GM15510 (cell line): Measurements from ENCODE around the gene PRCP.

Experiments used
- POLR2A ChIP-seq: IDR thresholded peaks from 3 replicates; pipeline ENCODE4 v1.6.1; 2011; ENCODE audit warnings: borderline replicate concordance; ENCODE audit not compliant: insufficient read length; ENCODE audit errors: extremely low read depth

Gene PRCP

GRCh38 chr11:82890936-82891335 lies 9.3 kb downstream of the PRCP start:
- no peak for TF ChIP-seq POLR2A

GRCh38 chr11:82890002-82890341 lies 10.3 kb downstream of the PRCP start:
- TF ChIP-seq POLR2A = no peak

- no peak for TF ChIP-seq POLR2A
Observed at GRCh38 chr11:82889133-82890001, 10.9 kb downstream of the PRCP start.

DNA sequence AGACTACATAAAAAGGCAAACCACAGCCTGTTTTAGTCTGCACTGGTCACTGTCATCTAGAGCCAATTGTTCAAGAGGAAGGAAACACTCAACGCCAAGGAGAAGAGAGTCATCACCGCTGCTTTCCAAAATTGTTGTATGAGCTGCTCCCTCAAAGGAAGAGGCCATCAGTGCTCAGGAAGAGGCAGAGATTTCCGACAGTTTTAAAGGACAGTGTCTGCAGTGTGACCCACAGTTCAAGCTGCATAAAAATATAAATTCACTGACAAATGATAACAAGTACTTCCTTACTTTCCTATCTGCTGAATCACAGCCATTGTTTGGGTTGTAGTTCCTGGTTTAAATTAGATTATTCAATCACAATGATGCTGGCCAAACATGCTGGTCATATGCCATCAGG lies 16.4 kb downstream of the PRCP start:
- no peak for TF ChIP-seq POLR2A

DNA sequence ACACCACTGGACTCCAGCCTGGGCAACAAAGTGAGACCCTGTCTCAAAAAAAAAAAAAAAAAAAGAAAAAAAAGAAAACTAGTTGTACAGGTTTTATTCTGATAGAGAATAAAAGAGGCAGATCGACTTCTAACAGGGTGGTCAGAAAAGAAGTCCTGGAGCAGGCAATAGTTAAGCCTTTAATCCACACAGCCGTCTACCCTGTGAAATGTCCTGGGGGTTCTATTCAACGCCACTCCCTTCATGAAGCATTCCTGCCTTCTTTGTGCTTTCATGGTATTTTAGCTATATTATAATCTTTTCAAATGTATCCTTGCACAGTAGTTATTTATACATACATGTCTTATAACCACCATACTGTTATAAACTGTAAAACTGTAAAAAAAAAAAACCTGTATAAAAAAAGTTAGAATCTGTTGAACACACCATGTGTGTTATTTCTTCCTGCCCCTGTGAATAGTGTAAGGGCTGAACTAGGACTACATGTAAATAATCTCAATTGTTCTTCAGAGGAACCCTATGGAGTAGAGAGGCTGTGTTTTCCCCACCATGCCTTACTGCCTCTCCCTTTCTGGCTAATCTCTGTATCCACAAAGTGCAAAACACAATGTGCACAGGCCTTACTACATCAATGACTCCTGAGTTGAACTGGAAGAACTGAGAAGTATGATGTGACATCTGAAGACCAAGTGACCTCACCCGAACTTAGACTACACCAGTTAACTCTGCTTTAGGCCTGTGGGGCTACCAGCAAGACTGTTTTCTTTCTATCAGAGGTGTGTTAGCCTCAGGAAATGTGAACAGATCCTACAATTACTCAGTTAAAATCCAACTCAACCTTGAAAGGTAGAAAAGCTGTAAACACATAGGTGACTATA lies 25.3 kb downstream of the PRCP start:
- no peak for TF ChIP-seq POLR2A

GRCh38 chr11:82873919-82874333 lies 26.3 kb downstream of the PRCP start:
- no peak for TF ChIP-seq POLR2A

DNA sequence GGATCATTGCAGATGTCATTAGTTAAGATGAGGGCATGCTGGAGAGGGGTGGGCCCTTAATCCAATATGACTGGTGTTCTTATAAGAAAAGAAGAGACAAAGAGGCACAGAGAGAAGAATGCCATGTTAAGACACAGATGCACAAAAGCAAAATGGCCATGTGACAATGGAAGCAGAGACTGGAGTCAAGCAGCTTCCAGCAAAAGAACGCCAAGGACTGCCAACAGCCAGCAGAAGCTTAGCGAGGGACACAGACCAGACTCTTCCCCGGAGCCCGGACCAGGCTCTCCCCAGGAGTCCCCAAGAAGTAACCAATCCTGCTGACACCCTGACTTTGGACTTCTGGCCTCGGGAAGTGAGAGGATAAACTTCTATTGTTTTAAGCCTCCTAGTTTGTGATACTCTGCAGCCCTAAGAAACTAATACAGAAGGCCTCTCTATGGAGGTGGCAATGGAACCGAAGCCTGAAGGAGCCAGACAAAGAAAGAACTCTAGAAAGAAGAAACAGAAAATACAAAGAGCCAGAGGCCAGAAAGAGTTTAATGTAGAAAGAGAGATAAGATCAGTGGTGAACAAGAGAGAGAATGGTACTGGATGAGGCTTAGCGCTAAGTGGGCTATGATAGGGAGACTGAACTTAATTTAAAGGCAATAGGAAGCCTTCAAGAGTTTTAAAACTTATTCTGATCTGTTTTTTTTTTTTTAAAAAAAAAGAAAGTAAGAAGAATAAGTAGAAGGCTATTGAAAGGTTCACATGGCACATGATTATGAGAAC lies 27.7 kb downstream of the PRCP start:
- TF ChIP-seq POLR2A = no peak

DNA sequence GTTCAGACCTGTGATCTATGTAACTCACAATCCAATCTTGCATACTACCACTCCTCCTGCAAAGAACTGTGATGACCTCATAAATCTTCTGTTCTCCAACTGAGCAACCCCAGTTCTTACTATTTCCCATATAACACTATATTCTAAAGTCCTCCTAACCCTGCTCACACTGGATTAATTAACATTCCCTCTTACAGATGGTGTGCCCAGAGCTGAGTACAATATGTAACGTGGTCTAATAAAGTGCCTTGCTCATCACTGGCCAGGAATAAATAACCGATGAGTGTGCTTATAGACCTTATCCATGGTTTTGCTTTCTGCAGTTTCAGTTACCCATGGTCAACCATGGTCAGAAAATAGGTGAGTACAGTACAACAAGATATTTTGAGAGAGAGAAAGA lies 28.6 kb downstream of the PRCP start:
- no peak for TF ChIP-seq POLR2A

DNA sequence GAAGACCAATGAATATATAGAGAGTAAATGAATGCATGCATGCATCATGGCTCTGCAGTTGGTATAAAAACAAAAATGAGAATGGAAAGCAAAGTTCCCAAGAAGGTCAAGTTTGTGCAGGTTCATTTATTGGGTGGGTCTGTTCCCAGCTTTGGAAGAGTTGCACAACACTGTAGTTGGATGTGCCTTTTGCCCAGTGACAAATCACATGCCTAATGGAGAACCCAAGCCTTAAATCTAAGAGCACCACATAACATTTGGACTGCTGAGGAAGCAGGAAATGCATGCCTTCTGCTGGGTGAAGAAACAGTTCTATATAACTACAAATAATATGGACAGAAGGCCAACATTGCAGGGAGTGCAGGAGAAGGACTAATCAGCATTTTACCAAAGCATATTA lies 30.6 kb downstream of the PRCP start:
- TF ChIP-seq POLR2A = no peak

GRCh38 chr11:82867495-82868082 lies 32.6 kb downstream of the PRCP start:
- no peak for TF ChIP-seq POLR2A

DNA sequence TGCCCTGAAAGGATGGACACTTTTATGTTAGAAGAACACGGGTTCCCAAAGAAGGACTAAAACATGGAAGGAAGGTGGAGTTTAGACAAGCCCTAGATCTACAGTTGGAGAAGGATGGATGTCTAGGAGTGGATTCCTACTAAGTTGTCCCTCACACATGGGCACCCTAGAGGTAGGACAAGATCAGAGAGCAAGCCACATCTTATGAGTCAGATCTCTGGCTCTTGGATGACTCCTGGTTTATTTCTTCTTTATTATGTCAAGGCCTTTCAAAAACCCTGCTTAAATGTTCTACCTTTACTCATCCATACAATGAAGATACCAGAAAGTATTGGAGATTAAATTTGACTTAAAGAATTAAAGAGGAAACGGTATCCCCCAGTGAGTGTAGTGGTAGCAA lies 34.4 kb downstream of the PRCP start:
- no peak for TF ChIP-seq POLR2A

DNA sequence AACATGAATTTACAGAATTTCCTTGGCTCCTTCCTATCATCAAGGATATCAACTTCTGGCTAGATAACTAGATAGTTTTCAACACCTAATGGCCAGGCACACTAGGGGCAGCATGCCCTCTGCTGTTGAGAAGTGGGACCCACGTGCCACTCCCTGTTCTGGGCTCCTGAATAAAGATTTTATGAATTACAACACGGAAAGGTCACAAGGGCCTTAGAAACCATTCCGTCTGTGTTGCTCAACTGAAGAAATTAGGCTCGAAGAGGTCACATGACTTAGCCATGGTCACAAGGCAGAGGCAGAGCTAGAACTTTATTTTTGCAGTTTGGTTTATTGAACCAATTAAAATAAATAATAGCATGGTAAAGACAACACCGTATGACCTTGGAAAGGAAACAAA lies 36.0 kb downstream of the PRCP start:
- TF ChIP-seq POLR2A = no peak

DNA sequence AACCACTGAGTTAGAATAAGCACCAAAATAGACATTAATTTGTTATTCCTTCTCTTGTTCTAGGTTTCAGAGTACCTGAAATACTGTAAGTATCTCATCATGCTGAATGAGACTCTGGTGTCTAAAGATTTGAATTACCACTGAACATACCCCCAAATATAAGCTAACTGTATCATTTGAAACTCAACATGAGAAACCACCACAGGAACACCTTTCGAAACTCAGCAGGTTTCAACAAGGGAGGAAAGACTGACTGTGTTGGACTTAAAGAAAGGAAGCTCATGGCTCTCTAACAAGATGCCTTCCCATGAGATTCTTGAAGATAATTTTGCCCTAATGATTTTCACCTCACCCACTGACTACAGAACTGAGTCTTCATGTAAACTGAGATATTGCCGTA lies 37.0 kb downstream of the PRCP start:
- no peak for TF ChIP-seq POLR2A

- TF ChIP-seq POLR2A = no peak
Observed at GRCh38 chr11:82862379-82862778, 37.9 kb downstream of the PRCP start.

GRCh38 chr11:82859750-82860149 lies 40.5 kb downstream of the PRCP start:
- no peak for TF ChIP-seq POLR2A
